Heart left ventricle (tissue), 16 donors: Measurements from ENCODE around the gene CHMP3. TPM values are rescaled to one million over a fixed set of nuclear protein-coding genes. Genes with fewer than 3 reads are reported as not detected.

Experiments
- ATAC-seq, 4 donors: fragments of 200-7000 bp; cut with Tn5 transposase; one replicate each; pipeline ENCODE4 v1.9.1; 2020 to 2022; ENCODE audit warnings: moderate library complexity in 4 of 4, mild to moderate bottlenecking in 3 of 4, moderate number of reproducible peaks in 1 of 4
- DNase-seq, 5 donors: peaks; one replicate each; pipeline ENCODE4 v3.0.0-alpha.2; 2020
- H3K27ac ChIP-seq, 12 donors: fragments of 200-600 bp; sonication (generic) in 4 of 12; one replicate each; pipeline versions ENCODE4 v1.5.0 to v1.8.0; 2016 to 2022; ENCODE audit warnings: mild to moderate bottlenecking in 2 of 12
- H3K27me3 ChIP-seq, 9 donors: fragments of 200-600 bp; sonication (generic) in 2 of 9; one replicate each; pipeline versions ENCODE4 v1.5.1 to v1.8.0; 2016 to 2022; ENCODE audit warnings: mild to moderate bottlenecking in 3 of 9
- H3K36me3 ChIP-seq, 9 donors: fragments of 200-600 bp; sonication (generic) in 2 of 9; one replicate each; pipeline versions ENCODE4 v1.5.0 to v1.8.0; 2018 to 2022; ENCODE audit warnings: mild to moderate bottlenecking in 2 of 9
- H3K4me1 ChIP-seq, 12 donors: fragments of 200-600 bp; sonication (generic) in 4 of 12; one replicate each; pipeline versions ENCODE4 v1.5.0 to v1.8.0; 2016 to 2022; ENCODE audit warnings: mild to moderate bottlenecking in 3 of 12
- H3K4me3 ChIP-seq, 12 donors: fragments of 200-600 bp; sonication (generic) in 4 of 12; one replicate each; pipeline versions ENCODE4 v1.5.0 to v1.8.0; 2017 to 2022; ENCODE audit warnings: mild to moderate bottlenecking in 9 of 12, moderate library complexity in 4 of 12
- H3K9me3 ChIP-seq, 12 donors: fragments of 200-600 bp; sonication (generic) in 4 of 12; one replicate each; pipeline versions ENCODE4 v1.5.0 to v1.8.0; 2016 to 2022; ENCODE audit warnings: mild to moderate bottlenecking in 1 of 12
- CTCF ChIP-seq, 12 donors: fragments of 200-600 bp; sonication (generic) in 4 of 12; IDR thresholded peaks; one replicate each; pipeline versions ENCODE4 v1.5.0 to v1.8.0; 2018 to 2022; ENCODE audit warnings: antibody characterized with exemption in 12 of 12, mild to moderate bottlenecking in 5 of 12
- POLR2A ChIP-seq, 2 donors: fragments of 450-650 bp; IDR thresholded peaks; one replicate each; pipeline ENCODE4 v1.6.1; 2017; ENCODE audit warnings: antibody characterized with exemption in 2 of 2, mild to moderate bottlenecking in 2 of 2, moderate library complexity in 2 of 2
- WGBS, 4 donors: extraction: QIAGEN DNeasy Blood & Tissue Kit in 2 of 4; methylation state at CpG; one replicate each; pipeline versions ENCODE4 v1.1.5 to v1.1.7; 2013 to 2018; 5-methylcytosine and 5-hydroxymethylcytosine counted together
- intact Hi-C, 10 donors: fragments of 100-400 bp; cut with DNase I; formaldehyde crosslinking; loops; one replicate each; pipeline versions ENCODE4 v1.11.1 to v1.14.2; 2022
- polyA plus RNA-seq, 2 donors: library from polyadenylated mRNA; stranded (reverse); fragments of 200-250 nt; gene quantifications; one replicate each; pipeline ENCODE4 v1.2.3, GENCODE V29; 2013
- total RNA-seq, 9 donors: library from RNA; depleted of rRNA in 2 of 9; stranded (reverse); fragments of >200 nt in 2 of 9; fragmentation: NEBNext Ultra II Directional in 3 of 9; extraction: Animal tissue kit (Norgen Biotek cat#: 25700) in 3 of 9; gene quantifications; one replicate each; pipeline versions ENCODE4 v1.1.0 to v1.2.4, GENCODE V29; 2016 to 2023
- donor health status: ischemic (EF 13 %, LVEDD 7.1; RV severe dilation, severe dysfunction).
- donor health status: healthy with polysubstance abuse.
- donor health status: DM: no; HTN: yes; CAD: no.
- donor health status: DM: no; HTN: no; CAD: no.
- donor health status: ischemic (EF 25% LVEDD 6.9; RV normal size, moderate dysfunction).
- donor health status: ischemic (EF 25% LVEDD 5.7; RV mildly dilated, moderate dysfunction).
- donor health status: healthy.
- donor health status: DM: yes; HTN: yes; CAD: no.
- donor health status: ischemic (EF 35%, LVEDD 5.7; RV mildly dilated, moderate dysfunction).
- donor health status: nonischemic (EF 11% LVEDD 7.7; RV severe dilation, severe dysfunction).
- donor health status: DM: yes; HTN: yes; CAD: no.
- donor health status: PGD.
- donor health status: ischemic (EF 29% LVEDD 5.4; RV normal size, mild dysfunction).
- donor health status: nonischemic (EF 23%, LVEDD 6.1; RV moderate dilation, normal function).

Gene CHMP3
- total and polyA plus RNA-seq, 11 donors: 50.0 to 178 (median 144) TPM

- Histone ChIP-seq H3K27ac (no peak overlapping the region), H3K4me3 (no peak overlapping the region), H3K4me1 (peaks cover 0 to 6% (median 0%) of the 10 kb centered on the region in 12 donors), H3K27me3 (no peaks in the 10 kb centered on the region), H3K36me3 (peaks cover 0 to 32% (median 18%) of the 10 kb centered on the region in 9 donors), H3K9me3 (peaks cover 0 to 16% (median 4%) of the 10 kb centered on the region in 12 donors)
- WGBS, 4 donors: 49 to 69% (median 67%) methylated on average over 1 of the region's 1 CpG
- TF ChIP-seq CTCF (IDR thresholded peaks at IDR 0.05) (no peak), POLR2A (IDR thresholded peaks at IDR 0.05) (no peak)
- intact Hi-C loops: loop anchor here in 1 of 10 donors (5.0 kb wide), 1 partner anchor 40 kb away; the partner anchor contains the start of gene CHMP3
- ATAC-seq (no peak), DNase-seq (no peak)
Measured at GRCh38 chr2:86521922-86522321, 41.3 kb downstream of the CHMP3 start.

GRCh38 chr2:86520153-86520552 lies 43.1 kb downstream of the CHMP3 start:
- TF ChIP-seq POLR2A (IDR thresholded peaks at IDR 0.05) (no peak), CTCF (IDR thresholded peaks at IDR 0.05) (no peak)
- no peak overlapping the region for H3K27ac ChIP-seq

GRCh38 chr2:86519349-86519748 lies 43.9 kb downstream of the CHMP3 start:
- peaks cover 0 to 9% (median 0%) of the 10 kb centered on the region in 12 donors for H3K4me1 ChIP-seq
- intact Hi-C loops: loop anchor here in 1 of 10 donors (5.0 kb wide), 1 partner anchor 103 kb away; the partner anchor contains the start of gene RNF103
- no peak overlapping the region for H3K4me3 ChIP-seq
- TF ChIP-seq POLR2A (IDR thresholded peaks at IDR 0.05) (no peak), CTCF (IDR thresholded peaks at IDR 0.05) (no peak)
- no peak for DNase-seq
- H3K36me3 ChIP-seq: peaks cover 0 to 14% (median 4%) of the 10 kb centered on the region in 9 donors
- H3K9me3 ChIP-seq: peaks cover 0 to 16% (median 4%) of the 10 kb centered on the region in 12 donors
- no peaks in the 10 kb centered on the region for H3K27me3 ChIP-seq
- H3K27ac ChIP-seq: peak overlapping the region in 1 of 12 donors; percentile 12
- WGBS, 4 donors: 92 to 98% (median 96%) methylated on average over 1 of the region's 1 CpG
- ATAC-seq: no peak

More at GRCh38 chr2:86520153-86520552, 43.1 kb downstream of the CHMP3 start:
- no peak for ATAC-seq
- peaks cover 0 to 16% (median 4%) of the 10 kb centered on the region in 12 donors for H3K9me3 ChIP-seq
- no peak overlapping the region for H3K4me3 ChIP-seq
- DNase-seq: no peak
- H3K36me3 ChIP-seq: peaks cover 0 to 17% (median 5%) of the 10 kb centered on the region in 9 donors
- no peaks in the 10 kb centered on the region for H3K27me3 ChIP-seq
- peaks cover 0 to 6% (median 0%) of the 10 kb centered on the region in 12 donors for H3K4me1 ChIP-seq
- WGBS, 4 donors: 68 to 92% (median 90%) methylated on average over 1 of the region's 1 CpG
- intact Hi-C loops: loop anchor here in 1 of 10 donors (5.0 kb wide), 1 partner anchor 42 kb away; the partner anchor contains the start of gene CHMP3

- no peak overlapping the region for H3K4me3 ChIP-seq
- peaks cover 0 to 16% (median 4%) of the 10 kb centered on the region in 12 donors for H3K9me3 ChIP-seq
- peak overlapping the region in 1 of 12 donors; percentile 12 for H3K27ac ChIP-seq
- H3K4me1 ChIP-seq: peaks cover 0 to 13% (median 2%) of the 10 kb centered on the region in 12 donors
- H3K27me3 ChIP-seq: no peaks in the 10 kb centered on the region
- peak in 3 of 4 donors; percentile 61 to 63 (median 63) for ATAC-seq
- no peak for DNase-seq
- 55 to 57% (median 57%) methylated on average over 3 of the region's 3 CpGs for WGBS, 4 donors
- TF ChIP-seq CTCF (IDR thresholded peaks at IDR 0.05): peak in 11 of 12 donors; percentile 12 to 59 (median 45)
- no peak for TF ChIP-seq POLR2A (IDR thresholded peaks at IDR 0.05)
- intact Hi-C loops: loop anchor here in 1 of 10 donors (5.0 kb wide), 1 partner anchor 104 kb away; the partner anchor contains the start of gene RNF103
- peaks cover 0 to 14% (median 0%) of the 10 kb centered on the region in 9 donors for H3K36me3 ChIP-seq
Measured at GRCh38 chr2:86518481-86518880, 44.8 kb downstream of the CHMP3 start.
